Small intestine (tissue), 7 donors: ENCODE measurements around the gene PNLDC1. TPM values are rescaled to one million over a fixed set of nuclear protein-coding genes. Genes with fewer than 3 reads are reported as not detected.
"Not testable (repeated sequence)": the region's sequence is repeated elsewhere in the genome, so short reads cannot be mapped to it uniquely, and the experiment has no call there.

Source experiments
- DNase-seq, 2 donors: peaks; one replicate each; pipeline versions ENCODE4 v3.0.0 to v3.0.0-alpha.2; 2013
- FAIRE-seq: peaks from 2 replicates; lab custom pipeline; 2012; peaks lifted over from hg19 to GRCh38; lab: Jason Lieb, UNC
- H3K27ac ChIP-seq, 3 donors: one replicate each; pipeline ENCODE4 v1.5.1; 2013; ENCODE audit warnings: low read length in 2 of 3, mild to moderate bottlenecking in 2 of 3, control low read depth in 1 of 3, inconsistent platforms in 1 of 3, low read depth in 1 of 3, moderate library complexity in 1 of 3
- H3K27me3 ChIP-seq, 3 donors: one replicate each; pipeline ENCODE4 v1.6.1; 2013; ENCODE audit warnings: low read length in 3 of 3, inconsistent platforms in 1 of 3; ENCODE audit not compliant: control insufficient read depth in 3 of 3, insufficient read depth in 3 of 3
- H3K36me3 ChIP-seq, 3 donors: one replicate each; pipeline ENCODE4 v1.6.1; 2013; ENCODE audit warnings: low read length in 3 of 3, inconsistent platforms in 1 of 3, low read depth in 1 of 3, mild to moderate bottlenecking in 1 of 3, moderate library complexity in 1 of 3; ENCODE audit not compliant: control insufficient read depth in 3 of 3, insufficient read depth in 2 of 3
- H3K4me1 ChIP-seq, 3 donors: one replicate each; pipeline ENCODE4 v1.6.1; 2013; ENCODE audit warnings: low read length in 2 of 3, inconsistent platforms in 1 of 3, low read depth in 1 of 3, mild to moderate bottlenecking in 1 of 3, moderate library complexity in 1 of 3; ENCODE audit not compliant: control insufficient read depth in 3 of 3, insufficient read depth in 2 of 3
- H3K4me3 ChIP-seq, 3 donors: one replicate each; pipeline ENCODE4 v1.5.1; 2013; ENCODE audit warnings: low read length in 3 of 3, control low read depth in 1 of 3, inconsistent platforms in 1 of 3, low read depth in 1 of 3, mild to moderate bottlenecking in 1 of 3, moderate library complexity in 1 of 3
- H3K9me3 ChIP-seq, 2 donors: one replicate each; pipeline ENCODE4 v1.6.1; 2013; ENCODE audit warnings: low read depth in 1 of 2, low read length in 1 of 2; ENCODE audit not compliant: control insufficient read depth in 2 of 2, insufficient read depth in 1 of 2
- WGBS, 3 donors: extraction: QIAGEN DNeasy Blood & Tissue Kit; methylation state at CpG; one replicate each; pipeline ENCODE4 v1.1.7; 2013; 5-methylcytosine and 5-hydroxymethylcytosine counted together
- polyA plus RNA-seq, 4 donors: library from polyadenylated mRNA; stranded (reverse) in 3 of 4; unstranded in 1 of 4; fragments of 200-250 nt in 3 of 4; fragments of 120-200 nt in 1 of 4; gene quantifications; one replicate each; pipeline versions ENCODE4 v1.2.1 to v1.2.3, GENCODE V29; 2013
- donor health status: healthy with polysubstance abuse.
- donor health status: control.
- donor health status: control.
- donor health status: Bipolar disorder and iron deficiency.
- donor health status: healthy.

The PNLDC1 gene
- polyA plus RNA-seq, 4 donors: 0.04 to 0.16 TPM; not detected in 2

DNA sequence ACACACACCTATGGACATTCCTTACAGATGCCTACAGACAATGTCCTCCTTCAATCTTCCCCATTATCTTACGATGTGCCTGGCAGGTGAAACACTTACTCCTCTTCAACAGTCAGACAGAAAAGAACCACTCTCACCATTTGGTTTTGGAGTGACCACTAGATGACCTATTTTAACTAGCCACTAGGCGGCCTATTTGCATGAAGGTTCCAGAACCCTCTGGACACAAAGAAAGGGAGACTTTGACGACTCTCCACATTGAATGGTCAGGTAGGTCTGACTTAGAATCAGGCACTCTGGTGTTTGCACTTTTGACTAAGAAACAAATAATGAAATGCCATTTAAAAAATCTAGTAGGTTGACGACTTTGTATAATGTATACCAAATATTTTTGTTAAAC is 42.0 kb downstream of the PNLDC1 start:
- FAIRE-seq (no peak), DNase-seq (no peak)
- Histone ChIP-seq H3K27me3 (no peaks in the 10 kb centered on the region), H3K4me3 (no peak overlapping the region), H3K4me1 (no peaks in the 10 kb centered on the region), H3K27ac (no peak overlapping the region), H3K36me3 (no peaks in the 10 kb centered on the region), H3K9me3 (no peaks in the 10 kb centered on the region)
- WGBS, 3 donors: 69 to 72% (median 70%) methylated on average over 4 of the region's 4 CpGs

GRCh38 chr6:159844737-159845645 is 44.9 kb downstream of the PNLDC1 start:
- Histone ChIP-seq H3K4me3 (no peak overlapping the region), H3K9me3 (peaks cover 0 to 7% of the 10 kb centered on the region in 2 donors), H3K4me1 (no peaks in the 10 kb centered on the region), H3K27ac (no peak overlapping the region), H3K36me3 (no peaks in the 10 kb centered on the region), H3K27me3 (no peaks in the 10 kb centered on the region)
- no peak for FAIRE-seq
- DNase-seq: no peak
- WGBS, 3 donors: 79 to 88% (median 87%) methylated on average over 13 of the region's 13 CpGs

DNA sequence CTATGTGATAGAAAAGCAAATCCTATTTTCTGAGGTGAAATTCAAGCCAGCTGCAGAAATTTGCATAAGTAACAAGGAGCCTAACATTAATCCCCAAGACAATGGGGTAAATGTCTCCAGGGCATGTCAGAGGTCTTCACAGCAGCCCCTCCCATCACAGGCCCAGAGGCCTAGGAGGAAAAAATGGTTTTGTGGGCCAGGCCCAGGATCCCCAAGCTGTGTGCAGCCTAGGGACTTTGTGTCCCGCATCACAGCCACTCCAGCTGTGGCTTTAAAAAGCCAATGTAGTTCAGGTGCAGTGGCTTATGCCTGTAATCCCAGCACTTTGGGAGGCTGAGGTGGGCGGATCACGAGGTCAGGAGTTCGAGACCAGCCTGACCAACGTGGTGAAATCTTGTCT is 48.5 kb downstream of the PNLDC1 start:
- WGBS, 3 donors: 89 to 91% (median 90%) methylated on average over 5 of the region's 5 CpGs
- not testable (repeated sequence) for DNase-seq, H3K9me3 ChIP-seq, H3K27ac ChIP-seq, H3K4me1 ChIP-seq, H3K36me3 ChIP-seq, H3K4me3 ChIP-seq, FAIRE-seq, H3K27me3 ChIP-seq

DNA sequence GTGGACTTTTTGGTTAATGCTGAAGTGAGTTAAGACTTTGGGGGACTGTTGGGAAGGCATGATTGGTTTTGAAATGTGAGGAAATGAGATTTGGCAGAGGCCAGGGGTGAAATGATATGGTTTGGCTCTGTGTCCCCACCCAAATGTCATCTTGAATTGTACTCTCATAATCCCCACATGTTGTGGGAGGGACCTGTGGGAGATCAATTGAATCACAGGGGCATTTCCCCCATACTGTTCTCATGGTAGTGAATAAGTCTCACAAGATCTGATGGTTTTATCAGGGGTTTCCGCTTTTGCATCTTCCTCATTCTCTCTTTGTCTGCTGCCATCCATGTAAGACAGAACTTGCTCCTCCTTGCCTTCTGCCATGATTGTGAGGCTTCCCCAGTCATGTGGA is 49.8 kb downstream of the PNLDC1 start:
- H3K4me1 ChIP-seq, DNase-seq, H3K9me3 ChIP-seq, H3K27ac ChIP-seq, H3K27me3 ChIP-seq, H3K4me3 ChIP-seq, H3K36me3 ChIP-seq, FAIRE-seq: not testable (repeated sequence)
- WGBS, 3 donors: 83 to 95% (median 94%) methylated on average over 1 of the region's 1 CpG

DNA sequence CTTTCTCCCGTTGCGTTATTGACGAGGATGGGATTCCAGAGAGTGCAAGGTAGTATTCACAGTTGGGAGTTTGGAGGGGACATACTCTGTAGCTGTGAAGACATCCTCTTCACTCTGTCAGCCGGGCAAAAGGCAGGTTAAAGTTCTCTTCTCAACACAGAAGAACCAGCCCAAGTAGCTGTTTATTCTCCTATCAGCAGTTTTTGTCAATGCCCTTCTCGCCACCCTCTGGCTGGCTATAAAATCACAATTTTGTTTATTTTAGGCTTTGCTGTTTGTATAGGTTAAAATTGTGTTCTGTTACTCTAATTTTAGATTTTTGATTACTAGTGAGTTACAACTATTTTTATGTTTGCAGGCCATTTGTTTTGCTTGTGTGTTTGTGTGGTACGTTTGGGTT is 52.8 kb downstream of the PNLDC1 start:
- no peak for FAIRE-seq
- no peak overlapping the region for H3K4me3 ChIP-seq
- peak; percentile 17 to 41 for DNase-seq
- H3K27ac ChIP-seq: no peak overlapping the region
- H3K27me3 ChIP-seq: no peaks in the 10 kb centered on the region
- WGBS, 3 donors: 10 to 36% (median 16%) methylated on average over 6 of the region's 6 CpGs
- H3K36me3 ChIP-seq: no peaks in the 10 kb centered on the region
- peaks cover 0 to 7% of the 10 kb centered on the region in 2 donors for H3K9me3 ChIP-seq
- H3K4me1 ChIP-seq: no peaks in the 10 kb centered on the region

GRCh38 chr6:159853754-159854153 is 53.7 kb downstream of the PNLDC1 start:
- no peak for FAIRE-seq
- peaks cover 0 to 4% of the 10 kb centered on the region in 2 donors for H3K9me3 ChIP-seq
- H3K27me3 ChIP-seq: no peaks in the 10 kb centered on the region
- no peak overlapping the region for H3K4me3 ChIP-seq
- H3K27ac ChIP-seq: no peak overlapping the region
- no peak for DNase-seq
- no peaks in the 10 kb centered on the region for H3K4me1 ChIP-seq
- no peaks in the 10 kb centered on the region for H3K36me3 ChIP-seq

- Histone ChIP-seq H3K4me1 (no peaks in the 10 kb centered on the region), H3K36me3 (no peaks in the 10 kb centered on the region), H3K27ac (no peak overlapping the region), H3K27me3 (no peaks in the 10 kb centered on the region), H3K9me3 (no peaks in the 10 kb centered on the region), H3K4me3 (no peak overlapping the region)
- DNase-seq (no peak), FAIRE-seq (no peak)
- WGBS, 3 donors: 70 to 88% (median 84%) methylated on average over 3 of the region's 3 CpGs
These were observed 54.9 kb downstream of the PNLDC1 start for GRCh38 chr6:159854959-159855358.

- no peak for FAIRE-seq
These were observed 58.2 kb downstream of the PNLDC1 start for GRCh38 chr6:159858259-159858658.

More at GRCh38 chr6:159858259-159858658, 58.2 kb downstream of the PNLDC1 start:
- 77 to 93% (median 92%) methylated on average over 1 of the region's 1 CpG for WGBS, 3 donors
- Histone ChIP-seq H3K9me3 (no peaks in the 10 kb centered on the region), H3K36me3 (no peaks in the 10 kb centered on the region), H3K4me3 (no peak overlapping the region), H3K27me3 (no peaks in the 10 kb centered on the region), H3K27ac (no peak overlapping the region), H3K4me1 (no peaks in the 10 kb centered on the region)
- no peak for DNase-seq
